ENCODE results near the gene PRM1. TPM values are rescaled to one million over a fixed set of nuclear protein-coding genes. Genes with fewer than 3 reads are reported as not detected.

Gene PRM1
- total RNA-seq, 1 experiment from 2014 or later: 0.48 TPM

- TF ChIP-seq AFF4 (CRISPR knock-in tag; IDR thresholded peaks at IDR 0.05; ENCODE audit: borderline replicate concordance): no peak
- no peak for TF ChIP-seq GRHL2 (CRISPR knock-in tag; IDR thresholded peaks at IDR 0.05; ENCODE audit: insufficient replicate concordance, severe bottlenecking)
- TF ChIP-seq, protein P1, sequence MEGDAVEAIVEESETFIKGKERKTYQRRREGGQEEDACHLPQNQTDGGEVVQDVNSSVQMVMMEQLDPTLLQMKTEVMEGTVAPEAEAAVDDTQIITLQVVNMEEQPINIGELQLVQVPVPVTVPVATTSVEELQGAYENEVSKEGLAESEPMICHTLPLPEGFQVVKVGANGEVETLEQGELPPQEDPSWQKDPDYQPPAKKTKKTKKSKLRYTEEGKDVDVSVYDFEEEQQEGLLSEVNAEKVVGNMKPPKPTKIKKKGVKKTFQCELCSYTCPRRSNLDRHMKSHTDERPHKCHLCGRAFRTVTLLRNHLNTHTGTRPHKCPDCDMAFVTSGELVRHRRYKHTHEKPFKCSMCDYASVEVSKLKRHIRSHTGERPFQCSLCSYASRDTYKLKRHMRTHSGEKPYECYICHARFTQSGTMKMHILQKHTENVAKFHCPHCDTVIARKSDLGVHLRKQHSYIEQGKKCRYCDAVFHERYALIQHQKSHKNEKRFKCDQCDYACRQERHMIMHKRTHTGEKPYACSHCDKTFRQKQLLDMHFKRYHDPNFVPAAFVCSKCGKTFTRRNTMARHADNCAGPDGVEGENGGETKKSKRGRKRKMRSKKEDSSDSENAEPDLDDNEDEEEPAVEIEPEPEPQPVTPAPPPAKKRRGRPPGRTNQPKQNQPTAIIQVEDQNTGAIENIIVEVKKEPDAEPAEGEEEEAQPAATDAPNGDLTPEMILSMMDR (IDR thresholded peaks at IDR 0.05): peak; percentile 85
- no peak for TF ChIP-seq JAZF1 (CRISPR knock-in tag; IDR thresholded peaks at IDR 0.05)
- TF ChIP-seq ATF6 (CRISPR knock-in tag; IDR thresholded peaks at IDR 0.05): no peak
- TF ChIP-seq ZNF416 (CRISPR knock-in tag; IDR thresholded peaks at IDR 0.05): peak; percentile 85
- TF ChIP-seq MXD4 (CRISPR knock-in tag; IDR thresholded peaks at IDR 0.05; ENCODE audit: borderline replicate concordance): no peak
- peak; percentile 80; the same call in 1 of the 2 replicates for TF ChIP-seq ZNF219 (CRISPR knock-in tag; IDR thresholded peaks at IDR 0.05; ENCODE audit: borderline replicate concordance)
- TF ChIP-seq, protein P2, sequence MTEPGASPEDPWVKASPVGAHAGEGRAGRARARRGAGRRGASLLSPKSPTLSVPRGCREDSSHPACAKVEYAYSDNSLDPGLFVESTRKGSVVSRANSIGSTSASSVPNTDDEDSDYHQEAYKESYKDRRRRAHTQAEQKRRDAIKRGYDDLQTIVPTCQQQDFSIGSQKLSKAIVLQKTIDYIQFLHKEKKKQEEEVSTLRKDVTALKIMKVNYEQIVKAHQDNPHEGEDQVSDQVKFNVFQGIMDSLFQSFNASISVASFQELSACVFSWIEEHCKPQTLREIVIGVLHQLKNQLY (CRISPR knock-in tag; IDR thresholded peaks at IDR 0.05): no peak
- no peak for TF ChIP-seq ZNF396 (CRISPR knock-in tag; IDR thresholded peaks at IDR 0.05; ENCODE audit: borderline replicate concordance)
- TF ChIP-seq, protein P3, sequence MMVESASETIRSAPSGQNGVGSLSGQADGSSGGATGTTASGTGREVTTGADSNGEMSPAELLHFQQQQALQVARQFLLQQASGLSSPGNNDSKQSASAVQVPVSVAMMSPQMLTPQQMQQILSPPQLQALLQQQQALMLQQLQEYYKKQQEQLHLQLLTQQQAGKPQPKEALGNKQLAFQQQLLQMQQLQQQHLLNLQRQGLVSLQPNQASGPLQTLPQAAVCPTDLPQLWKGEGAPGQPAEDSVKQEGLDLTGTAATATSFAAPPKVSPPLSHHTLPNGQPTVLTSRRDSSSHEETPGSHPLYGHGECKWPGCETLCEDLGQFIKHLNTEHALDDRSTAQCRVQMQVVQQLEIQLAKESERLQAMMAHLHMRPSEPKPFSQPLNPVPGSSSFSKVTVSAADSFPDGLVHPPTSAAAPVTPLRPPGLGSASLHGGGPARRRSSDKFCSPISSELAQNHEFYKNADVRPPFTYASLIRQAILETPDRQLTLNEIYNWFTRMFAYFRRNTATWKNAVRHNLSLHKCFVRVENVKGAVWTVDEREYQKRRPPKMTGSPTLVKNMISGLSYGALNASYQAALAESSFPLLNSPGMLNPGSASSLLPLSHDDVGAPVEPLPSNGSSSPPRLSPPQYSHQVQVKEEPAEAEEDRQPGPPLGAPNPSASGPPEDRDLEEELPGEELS (CRISPR knock-in tag; IDR thresholded peaks at IDR 0.05): peak; percentile 41; the same call in 1 of the 2 replicates
- TF ChIP-seq RELA (CRISPR knock-in tag; IDR thresholded peaks at IDR 0.05; ENCODE audit: borderline replicate concordance): no peak
- TF ChIP-seq ARID4B (CRISPR knock-in tag; IDR thresholded peaks at IDR 0.05; ENCODE audit: borderline replicate concordance): peak; percentile 60; the same call in 1 of the 2 replicates
- no peak; the same call in 1 of the 2 replicates for TF ChIP-seq OVOL2 (CRISPR knock-in tag; IDR thresholded peaks at IDR 0.05; ENCODE audit: borderline replicate concordance)
- TF ChIP-seq E2F5 (CRISPR knock-in tag; IDR thresholded peaks at IDR 0.05): 0 out of 2 replicates have a peak, but pooled peaks have one; percentile 8
- TF ChIP-seq ZNF232 (CRISPR knock-in tag; IDR thresholded peaks at IDR 0.05): no peak
- TF ChIP-seq TCF7 (CRISPR knock-in tag; IDR thresholded peaks at IDR 0.05; ENCODE audit: low read depth): no peak; the same call in 1 of the 2 replicates
- no peak for TF ChIP-seq FOXJ3 (CRISPR knock-in tag; IDR thresholded peaks at IDR 0.05; ENCODE audit: borderline replicate concordance)
- TF ChIP-seq NFYB (CRISPR knock-in tag; conservative IDR thresholded peaks at IDR 0.05; ENCODE audit: low read depth): no peak
- no peak for TF ChIP-seq HMGA2 (CRISPR knock-in tag; IDR thresholded peaks at IDR 0.05)
- TF ChIP-seq CREM (CRISPR knock-in tag; IDR thresholded peaks at IDR 0.05): peak; percentile 37; the same call in 1 of the 2 replicates
These were observed 25.1 kb downstream of the PRM1 start, which contains the start of gene SOCS1 (continued) for GRCh38 chr16:11255737-11256660.

Measured in WTC11 (cell line).